ENCODE measurements around the gene CHAMP1. TPM values are rescaled to one million over a fixed set of nuclear protein-coding genes. Genes with fewer than 3 reads are reported as not detected.

The CHAMP1 gene
- total and polyA plus RNA-seq, 5 donors from 2014 or later = 7.8 to 12.9 (median 9.1) TPM

- Mint-ChIP-seq H3K4me1 (peaks cover 10 to 31% (median 14%) of the 10 kb centered on the region in 4 donors), H3K27ac (no peak overlapping the region), H3K9me3 (no peaks in the 10 kb centered on the region), H3K4me3 (peak overlapping the region in 1 of 4 donors; percentile 0), H3K27me3 (no peaks in the 10 kb centered on the region), H3K36me3 (peaks cover 43% of the 10 kb centered on the region)
- H3K4me1 ChIP-seq (ENCODE audit: control insufficient read depth, insufficient read depth, low read length, poor library complexity, severe bottlenecking) = peaks cover 15% of the 10 kb centered on the region
- H3K36me3 ChIP-seq (ENCODE audit: control insufficient read depth, insufficient read depth, low read length) = peaks cover 21% of the 10 kb centered on the region
- ATAC-seq (ENCODE audit: low read depth in 2 of 2) (no peak), DNase-seq (no peak)
- no peaks in the 10 kb centered on the region for H3K27me3 ChIP-seq (ENCODE audit: control insufficient read depth, insufficient read depth, low read length)
- no peaks in the 10 kb centered on the region for H3K9me3 ChIP-seq (ENCODE audit: control insufficient read depth in 2 of 2, low read length in 2 of 2)
- no peak overlapping the region for H3K4me3 ChIP-seq (ENCODE audit: low read depth, low read length)
- no peak overlapping the region for H3K27ac ChIP-seq (ENCODE audit: insufficient read depth, low read length, poor library complexity, severe bottlenecking)
Observed at GRCh38 chr13:114275304-114275703, 39.0 kb upstream of the CHAMP1 start.

- H3K27me3 Mint-ChIP-seq = no peaks in the 10 kb centered on the region
- H3K4me3 ChIP-seq (ENCODE audit: low read depth, low read length) = peak overlapping the region; percentile 15
- ATAC-seq (ENCODE audit: low read depth in 2 of 2) (no peak), DNase-seq (no peak)
- H3K9me3 Mint-ChIP-seq = no peaks in the 10 kb centered on the region
- peaks cover 40% of the 10 kb centered on the region for H3K4me1 ChIP-seq (ENCODE audit: control insufficient read depth, insufficient read depth, low read length, poor library complexity, severe bottlenecking)
- peaks cover 14 to 56% (median 25%) of the 10 kb centered on the region in 4 donors for H3K4me1 Mint-ChIP-seq
- H3K36me3 Mint-ChIP-seq = peaks cover 29% of the 10 kb centered on the region
- peak overlapping the region; percentile 98 for H3K27ac Mint-ChIP-seq
- H3K4me3 Mint-ChIP-seq = peak overlapping the region in 3 of 4 donors; percentile 90 to 94 (median 90)
- H3K36me3 ChIP-seq (ENCODE audit: control insufficient read depth, insufficient read depth, low read length) = peaks cover 7% of the 10 kb centered on the region
- H3K27ac ChIP-seq (ENCODE audit: insufficient read depth, low read length, poor library complexity, severe bottlenecking) = peak overlapping the region; percentile 92
- no peaks in the 10 kb centered on the region for H3K9me3 ChIP-seq (ENCODE audit: control insufficient read depth in 2 of 2, low read length in 2 of 2)
- no peaks in the 10 kb centered on the region for H3K27me3 ChIP-seq (ENCODE audit: control insufficient read depth, insufficient read depth, low read length)
Observed at GRCh38 chr13:114279146-114279545, 35.2 kb upstream of the CHAMP1 start.

- no peaks in the 10 kb centered on the region for H3K9me3 ChIP-seq (ENCODE audit: control insufficient read depth in 2 of 2, low read length in 2 of 2)
- H3K27me3 ChIP-seq (ENCODE audit: control insufficient read depth, insufficient read depth, low read length) = no peaks in the 10 kb centered on the region
- Mint-ChIP-seq H3K9me3 (no peaks in the 10 kb centered on the region), H3K27ac (peak overlapping the region; percentile 98), H3K36me3 (peaks cover 25% of the 10 kb centered on the region), H3K4me3 (peak overlapping the region; percentile 90 to 98 (median 92)), H3K4me1 (peaks cover 14 to 61% (median 27%) of the 10 kb centered on the region in 4 donors), H3K27me3 (no peaks in the 10 kb centered on the region)
- peak overlapping the region; percentile 92 for H3K27ac ChIP-seq (ENCODE audit: insufficient read depth, low read length, poor library complexity, severe bottlenecking)
- no peak for ATAC-seq (ENCODE audit: low read depth in 2 of 2)
- peaks cover 45% of the 10 kb centered on the region for H3K4me1 ChIP-seq (ENCODE audit: control insufficient read depth, insufficient read depth, low read length, poor library complexity, severe bottlenecking)
- peak overlapping the region; percentile 77 for H3K4me3 ChIP-seq (ENCODE audit: low read depth, low read length)
- H3K36me3 ChIP-seq (ENCODE audit: control insufficient read depth, insufficient read depth, low read length) = peaks cover 2% of the 10 kb centered on the region
- peak in 1 of 3 donors; percentile 22 for DNase-seq
Observed at GRCh38 chr13:114279758-114280355, 34.4 kb upstream of the CHAMP1 start.

GRCh38 chr13:114281351-114282040 lies 32.8 kb upstream of the CHAMP1 start, which contains the start of gene UPF3A:
Gene UPF3A (plus strand): TSS chr13:114281601. CDS start chr13:114281640, 39 bp downstream.
- H3K36me3 Mint-ChIP-seq = peaks cover 24% of the 10 kb centered on the region
- Histone ChIP-seq H3K9me3 (ENCODE audit: control insufficient read depth in 2 of 2, low read length in 2 of 2) (no peaks in the 10 kb centered on the region), H3K4me3 (ENCODE audit: low read depth, low read length) (peak within 1 kb of the TSS; percentile 92), H3K27me3 (ENCODE audit: control insufficient read depth, insufficient read depth, low read length) (no peaks in the 10 kb centered on the region), H3K27ac (ENCODE audit: insufficient read depth, low read length, poor library complexity, severe bottlenecking) (peak within 1 kb of the TSS; percentile 92), H3K4me1 (ENCODE audit: control insufficient read depth, insufficient read depth, low read length, poor library complexity, severe bottlenecking) (peaks cover 45% of the 10 kb centered on the region), H3K36me3 (ENCODE audit: control insufficient read depth, insufficient read depth, low read length) (peaks cover 10% of the 10 kb centered on the region)
- peak within 1 kb of the TSS; percentile 90 to 98 (median 92) for H3K4me3 Mint-ChIP-seq
- peak within 1 kb of the TSS; percentile 98 to 99 (median 98) for H3K27ac Mint-ChIP-seq
- no peaks in the 10 kb centered on the region for H3K9me3 Mint-ChIP-seq
- peaks cover 27 to 69% (median 37%) of the 10 kb centered on the region in 4 donors for H3K4me1 Mint-ChIP-seq
- ATAC-seq (ENCODE audit: low read depth in 2 of 2) (peak; percentile 84 to 85), DNase-seq (peak; percentile 83 to 96 (median 92))
- H3K27me3 Mint-ChIP-seq = no peaks in the 10 kb centered on the region

GRCh38 chr13:114282041-114282670 lies 32.1 kb upstream of the CHAMP1 start:
- Mint-ChIP-seq H3K36me3 (peaks cover 30% of the 10 kb centered on the region), H3K27ac (peak overlapping the region; percentile 90 to 98 (median 92)), H3K9me3 (no peaks in the 10 kb centered on the region), H3K4me1 (peaks cover 29 to 76% (median 37%) of the 10 kb centered on the region in 4 donors), H3K4me3 (peak overlapping the region; percentile 90 to 96 (median 90)), H3K27me3 (no peaks in the 10 kb centered on the region)
- peak overlapping the region; percentile 92 for H3K27ac ChIP-seq (ENCODE audit: insufficient read depth, low read length, poor library complexity, severe bottlenecking)
- peak; percentile 23 to 88 (median 88) for DNase-seq
- peak overlapping the region; percentile 92 for H3K4me3 ChIP-seq (ENCODE audit: low read depth, low read length)
- ATAC-seq (ENCODE audit: low read depth in 2 of 2) = peak; percentile 71 to 73
- peaks cover 17% of the 10 kb centered on the region for H3K36me3 ChIP-seq (ENCODE audit: control insufficient read depth, insufficient read depth, low read length)
- no peaks in the 10 kb centered on the region for H3K9me3 ChIP-seq (ENCODE audit: control insufficient read depth in 2 of 2, low read length in 2 of 2)
- H3K27me3 ChIP-seq (ENCODE audit: control insufficient read depth, insufficient read depth, low read length) = no peaks in the 10 kb centered on the region
- peaks cover 45% of the 10 kb centered on the region for H3K4me1 ChIP-seq (ENCODE audit: control insufficient read depth, insufficient read depth, low read length, poor library complexity, severe bottlenecking)

- Mint-ChIP-seq H3K9me3 (no peaks in the 10 kb centered on the region), H3K36me3 (peaks cover 40% of the 10 kb centered on the region), H3K27ac (peak overlapping the region in 2 of 3 donors; percentile 73 to 89), H3K4me1 (peaks cover 30 to 73% (median 37%) of the 10 kb centered on the region in 4 donors), H3K27me3 (no peaks in the 10 kb centered on the region), H3K4me3 (peak overlapping the region; percentile 23 to 83 (median 63))
- Histone ChIP-seq H3K27me3 (ENCODE audit: control insufficient read depth, insufficient read depth, low read length) (no peaks in the 10 kb centered on the region), H3K4me1 (ENCODE audit: control insufficient read depth, insufficient read depth, low read length, poor library complexity, severe bottlenecking) (peaks cover 45% of the 10 kb centered on the region), H3K9me3 (ENCODE audit: control insufficient read depth in 2 of 2, low read length in 2 of 2) (no peaks in the 10 kb centered on the region), H3K36me3 (ENCODE audit: control insufficient read depth, insufficient read depth, low read length) (peaks cover 30% of the 10 kb centered on the region), H3K4me3 (ENCODE audit: low read depth, low read length) (peak overlapping the region; percentile 8), H3K27ac (ENCODE audit: insufficient read depth, low read length, poor library complexity, severe bottlenecking) (no peak overlapping the region)
- ATAC-seq (ENCODE audit: low read depth in 2 of 2) = no peak
- no peak for DNase-seq
Observed at GRCh38 chr13:114283576-114283975, 30.7 kb upstream of the CHAMP1 start.

GRCh38 chr13:114284680-114285079 lies 29.6 kb upstream of the CHAMP1 start:
- Histone ChIP-seq H3K4me3 (ENCODE audit: low read depth, low read length) (no peak overlapping the region), H3K4me1 (ENCODE audit: control insufficient read depth, insufficient read depth, low read length, poor library complexity, severe bottlenecking) (peaks cover 36% of the 10 kb centered on the region), H3K27ac (ENCODE audit: insufficient read depth, low read length, poor library complexity, severe bottlenecking) (no peak overlapping the region), H3K36me3 (ENCODE audit: control insufficient read depth, insufficient read depth, low read length) (peaks cover 38% of the 10 kb centered on the region), H3K27me3 (ENCODE audit: control insufficient read depth, insufficient read depth, low read length) (no peaks in the 10 kb centered on the region), H3K9me3 (ENCODE audit: control insufficient read depth in 2 of 2, low read length in 2 of 2) (no peaks in the 10 kb centered on the region)
- H3K4me3 Mint-ChIP-seq = peak overlapping the region; percentile 27 to 61 (median 50)
- no peak for DNase-seq
- H3K4me1 Mint-ChIP-seq = peaks cover 26 to 68% (median 40%) of the 10 kb centered on the region in 4 donors
- H3K27ac Mint-ChIP-seq = no peak overlapping the region
- H3K9me3 Mint-ChIP-seq = no peaks in the 10 kb centered on the region
- H3K27me3 Mint-ChIP-seq = no peaks in the 10 kb centered on the region
- H3K36me3 Mint-ChIP-seq = peaks cover 45% of the 10 kb centered on the region
- ATAC-seq (ENCODE audit: low read depth in 2 of 2) = no peak
